Stomach (tissue), 9 donors: Measurements from ENCODE around the gene DEDD. TPM values are rescaled to one million over a fixed set of nuclear protein-coding genes. Genes with fewer than 3 reads are reported as not detected.

Experiments
- DNase-seq, 2 donors: peaks; one replicate each; pipeline versions ENCODE4 v3.0.0 to v3.0.0-alpha.2; 2013 to 2019
- H3K27ac ChIP-seq, 5 donors: fragments of 200-600 bp in 4 of 5; sonication (generic) in 4 of 5; one replicate each; pipeline ENCODE4 v1.5.1; 2013 to 2019; ENCODE audit warnings: mild to moderate bottlenecking in 1 of 5, moderate library complexity in 1 of 5
- H3K27me3 ChIP-seq, 3 donors: fragments of 200-600 bp; sonication (generic); one replicate each; pipeline ENCODE4 v1.5.1; 2017 to 2019; ENCODE audit warnings: mixed run types in 1 of 3
- H3K36me3 ChIP-seq, 4 donors: fragments of 200-600 bp; sonication (generic); 1 replicate in 3 of 4; 2 replicates in 1 of 4; pipeline ENCODE4 v1.5.1; 2016 to 2019
- H3K4me1 ChIP-seq, 4 donors: fragments of 200-600 bp; sonication (generic); one replicate each; pipeline ENCODE4 v1.5.1; 2016 to 2019
- H3K4me3 ChIP-seq, 4 donors: fragments of 200-600 bp; sonication (generic) in 3 of 4; one replicate each; pipeline ENCODE4 v1.5.1; 2016 to 2019; ENCODE audit warnings: mild to moderate bottlenecking in 1 of 4
- H3K9me3 ChIP-seq, 4 donors: fragments of 200-600 bp; sonication (generic); one replicate each; pipeline ENCODE4 v1.5.1; 2016 to 2019
- EP300 ChIP-seq: sonication (generic); formaldehyde crosslinking; IDR thresholded peaks from one replicate; pipeline ENCODE4 v1.6.1; 2017; ENCODE audit warnings: antibody characterized with exemption
- POLR2A ChIP-seq, 4 donors: fragments of 450-650 bp; IDR thresholded peaks; one replicate each; pipeline ENCODE4 v1.6.1; 2016; ENCODE audit warnings: antibody characterized with exemption in 4 of 4, control low read depth in 2 of 4, mild to moderate bottlenecking in 1 of 4, moderate library complexity in 1 of 4
- POLR2AphosphoS5 ChIP-seq, 3 donors: sonication (generic); formaldehyde crosslinking; IDR thresholded peaks; one replicate each; pipeline ENCODE4 v1.6.1; 2016; ENCODE audit warnings: antibody characterized with exemption in 3 of 3
- WGBS, 5 donors: extraction: QIAGEN DNeasy Blood & Tissue Kit in 3 of 5; methylation state at CpG; one replicate each; pipeline versions ENCODE4 v1.1.5 to v1.1.7; 2013 to 2018; 5-methylcytosine and 5-hydroxymethylcytosine counted together
- intact Hi-C: fragments of 100-400 bp; cut with DNase I; formaldehyde crosslinking; loops from one replicate; pipeline ENCODE4 v1.15.1; 2023; ENCODE audit warnings: low total_unique reads
- polyA plus RNA-seq, 3 donors: library from polyadenylated mRNA; stranded (reverse); fragments of 200-250 nt; gene quantifications; one replicate each; pipeline ENCODE4 v1.2.3, GENCODE V29; 2013
- total RNA-seq, 5 donors: library from RNA; depleted of rRNA; stranded (reverse); fragments of >200 nt; gene quantifications; one replicate each; pipeline versions ENCODE4 v1.1.0 to v1.2.3, GENCODE V29; 2014 to 2016
- TF ChIP-seq, protein P1 (sequence below), 7 experiments: fragments of 450-650 bp in 4 of 7; fragments of 200-600 bp in 3 of 7; sonication (generic) in 3 of 7; IDR thresholded peaks; one replicate each; pipeline ENCODE4 v1.5.1; 2016 to 2019; ENCODE audit warnings: antibody characterized with exemption in 7 of 7, control low read depth in 2 of 7, mild to moderate bottlenecking in 1 of 7
- donor health status: healthy with polysubstance abuse.
- donor health status: Bipolar disorder and iron deficiency.
- donor health status: healthy.

DEDD gene
- total and polyA plus RNA-seq, 8 donors: 2.3 to 35.9 (median 17.6) TPM

DNA sequence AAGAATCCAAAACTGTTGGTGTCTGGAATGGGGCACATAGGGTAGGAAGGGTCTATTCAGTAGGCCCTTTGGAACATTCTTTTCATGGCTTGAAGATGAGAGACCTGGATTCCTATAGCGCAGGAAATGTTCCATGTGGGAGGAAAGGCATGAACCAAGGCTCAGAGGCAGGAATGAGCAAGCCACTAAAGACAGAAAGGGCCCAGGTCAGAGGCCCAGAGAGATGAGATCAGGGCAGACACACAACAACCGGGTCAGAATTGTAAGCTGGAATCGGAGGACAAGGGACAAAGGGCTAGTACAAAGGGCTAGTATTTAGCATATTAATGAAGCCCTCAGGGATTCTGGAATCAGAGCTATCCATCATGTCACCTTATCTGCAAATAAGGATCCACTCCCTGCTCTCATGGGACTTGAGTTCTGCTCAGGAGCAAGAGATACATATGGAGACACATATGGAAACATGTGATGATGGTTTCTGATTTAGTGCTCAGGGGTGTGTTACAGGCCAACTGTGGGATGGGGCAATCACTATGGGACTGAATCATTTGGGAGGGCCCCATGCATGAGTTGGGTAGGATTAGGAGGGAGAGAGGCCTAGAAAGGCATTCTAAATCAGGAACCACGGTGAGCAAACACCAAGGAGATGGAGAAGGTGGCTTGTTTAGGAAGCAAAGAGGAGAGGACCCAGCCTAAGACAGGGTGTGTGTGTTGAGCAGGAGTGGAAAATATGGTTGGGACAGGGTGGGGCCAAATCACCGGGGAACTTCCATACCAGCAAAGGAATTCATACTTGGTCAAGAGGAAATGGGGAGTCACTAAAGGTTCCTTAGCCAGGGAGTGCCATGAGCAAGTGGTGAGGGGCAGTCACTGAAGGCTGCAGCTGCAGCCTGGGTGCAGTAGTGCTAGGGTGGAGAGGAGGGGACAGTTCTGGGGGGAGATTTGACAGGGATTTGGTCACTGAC is 51.7 kb downstream of the DEDD start:
- TF ChIP-seq POLR2AphosphoS5 (IDR thresholded peaks at IDR 0.05): no peak
- TF ChIP-seq EP300: no peak
- TF ChIP-seq, protein P1, sequence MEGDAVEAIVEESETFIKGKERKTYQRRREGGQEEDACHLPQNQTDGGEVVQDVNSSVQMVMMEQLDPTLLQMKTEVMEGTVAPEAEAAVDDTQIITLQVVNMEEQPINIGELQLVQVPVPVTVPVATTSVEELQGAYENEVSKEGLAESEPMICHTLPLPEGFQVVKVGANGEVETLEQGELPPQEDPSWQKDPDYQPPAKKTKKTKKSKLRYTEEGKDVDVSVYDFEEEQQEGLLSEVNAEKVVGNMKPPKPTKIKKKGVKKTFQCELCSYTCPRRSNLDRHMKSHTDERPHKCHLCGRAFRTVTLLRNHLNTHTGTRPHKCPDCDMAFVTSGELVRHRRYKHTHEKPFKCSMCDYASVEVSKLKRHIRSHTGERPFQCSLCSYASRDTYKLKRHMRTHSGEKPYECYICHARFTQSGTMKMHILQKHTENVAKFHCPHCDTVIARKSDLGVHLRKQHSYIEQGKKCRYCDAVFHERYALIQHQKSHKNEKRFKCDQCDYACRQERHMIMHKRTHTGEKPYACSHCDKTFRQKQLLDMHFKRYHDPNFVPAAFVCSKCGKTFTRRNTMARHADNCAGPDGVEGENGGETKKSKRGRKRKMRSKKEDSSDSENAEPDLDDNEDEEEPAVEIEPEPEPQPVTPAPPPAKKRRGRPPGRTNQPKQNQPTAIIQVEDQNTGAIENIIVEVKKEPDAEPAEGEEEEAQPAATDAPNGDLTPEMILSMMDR (IDR thresholded peaks at IDR 0.05): no peak
- TF ChIP-seq POLR2A (IDR thresholded peaks at IDR 0.05): no peak
- peaks cover 0 to 22% (median 4%) of the 10 kb centered on the region in 4 donors for H3K36me3 ChIP-seq
- H3K4me1 ChIP-seq: peaks cover 0 to 42% (median 26%) of the 10 kb centered on the region in 4 donors
- H3K27me3 ChIP-seq: peaks cover 0 to 4% (median 0%) of the 10 kb centered on the region in 3 donors
- no peak overlapping the region for H3K4me3 ChIP-seq
- intact Hi-C loops: no loop called here
- H3K9me3 ChIP-seq: no peaks in the 10 kb centered on the region
- WGBS, 5 donors: 73 to 84% (median 78%) methylated on average over 5 of the region's 5 CpGs
- H3K27ac ChIP-seq: peak overlapping the region in 2 of 5 donors; percentile 4 to 17
- DNase-seq: no peak

DNA sequence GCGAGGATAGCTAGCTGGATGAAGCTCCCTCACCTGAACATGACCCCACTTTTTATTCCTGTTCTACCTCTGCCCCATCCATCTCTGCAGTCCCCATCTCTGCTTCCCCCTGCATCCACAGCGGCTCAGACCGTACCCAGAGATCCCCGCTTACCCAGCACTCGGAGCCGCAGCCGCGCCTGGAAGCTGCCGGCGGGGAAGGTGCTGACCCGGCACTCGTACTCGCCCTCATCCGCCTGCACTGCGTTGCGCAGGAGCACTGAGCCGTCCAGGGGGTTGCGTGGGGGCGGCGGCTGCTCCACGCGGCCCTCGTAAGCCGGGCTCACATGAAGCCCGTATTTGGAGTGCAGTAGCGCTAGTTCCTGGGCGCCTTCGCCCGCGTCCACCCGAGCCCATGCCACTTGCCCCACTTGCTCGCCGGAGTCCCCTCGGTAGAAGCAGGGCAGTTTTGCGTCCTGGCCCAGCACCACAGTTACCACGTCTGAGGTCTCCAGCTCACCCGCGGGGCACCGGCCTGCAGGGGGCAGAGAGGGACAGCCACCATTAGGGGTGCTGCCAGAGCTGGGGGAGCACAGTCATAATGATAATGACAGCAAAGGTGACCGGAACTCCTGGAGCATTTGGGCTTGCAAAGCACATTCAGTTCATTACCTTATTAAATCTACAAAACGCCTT is 52.9 kb downstream of the DEDD start:
- DNase-seq: no peak
- Histone ChIP-seq H3K4me1 (peaks cover 0 to 30% (median 19%) of the 10 kb centered on the region in 4 donors), H3K36me3 (peaks cover 0 to 26% (median 8%) of the 10 kb centered on the region in 4 donors), H3K4me3 (no peak overlapping the region), H3K27me3 (peaks cover 0 to 4% (median 0%) of the 10 kb centered on the region in 3 donors), H3K9me3 (no peaks in the 10 kb centered on the region), H3K27ac (no peak overlapping the region)
- TF ChIP-seq EP300: no peak
- TF ChIP-seq, protein P1 (IDR thresholded peaks at IDR 0.05): no peak
- no peak for TF ChIP-seq POLR2AphosphoS5 (IDR thresholded peaks at IDR 0.05)
- TF ChIP-seq POLR2A (IDR thresholded peaks at IDR 0.05): no peak
- intact Hi-C loops: no loop called here
- WGBS, 5 donors: 66 to 84% (median 75%) methylated on average over 27 to 41 of the region's 41 CpGs

DNA sequence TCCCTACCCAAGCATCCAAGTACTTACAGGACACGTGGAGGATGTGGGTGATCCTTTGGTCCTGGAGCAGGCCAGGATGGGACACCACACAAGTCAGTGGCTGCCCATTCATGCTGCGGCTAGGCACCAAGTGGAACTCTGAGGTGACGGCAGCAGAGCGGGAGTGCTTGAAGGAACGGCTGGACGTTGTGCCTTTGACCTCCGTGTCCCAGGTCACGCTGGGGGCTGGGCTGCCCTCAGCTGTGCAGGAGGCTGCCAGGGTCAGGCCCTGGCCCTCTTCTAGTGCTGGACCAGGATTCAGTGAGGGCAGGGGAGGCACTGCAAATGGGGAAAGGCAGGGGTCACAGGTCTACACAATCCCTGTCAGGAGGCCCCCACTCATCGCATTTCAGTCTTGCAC is 55.0 kb downstream of the DEDD start:
- H3K9me3 ChIP-seq: no peaks in the 10 kb centered on the region
- TF ChIP-seq, protein P1 (IDR thresholded peaks at IDR 0.05): no peak
- TF ChIP-seq EP300 (no peak), POLR2A (IDR thresholded peaks at IDR 0.05) (no peak), POLR2AphosphoS5 (IDR thresholded peaks at IDR 0.05) (no peak)
- 81 to 100% (median 84%) methylated on average over 1 to 9 of the region's 9 CpGs for WGBS, 5 donors

DNA sequence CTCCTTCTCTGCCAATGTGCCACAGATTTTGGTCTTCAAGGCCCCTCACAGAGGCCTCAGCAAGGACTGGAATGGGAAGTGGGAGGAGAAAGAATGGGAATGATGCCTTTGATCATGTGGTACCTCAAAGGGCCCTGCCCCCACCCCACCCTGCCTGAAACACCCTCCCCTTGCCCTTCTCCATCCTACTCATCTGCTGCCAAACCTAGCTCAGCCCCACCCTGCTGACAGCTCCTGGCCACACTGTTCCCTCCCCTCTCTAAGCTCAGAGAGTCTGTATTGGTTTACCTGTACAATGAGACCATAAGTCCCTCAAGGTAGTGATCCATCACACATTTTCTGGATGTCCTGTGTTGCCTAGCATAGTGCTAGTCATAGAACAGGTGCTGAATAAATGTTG is 56.1 kb downstream of the DEDD start:
- H3K4me1 ChIP-seq: no peaks in the 10 kb centered on the region
- intact Hi-C loops: no loop called here
- DNase-seq: no peak

More for the DNA sequence above, 55.0 kb downstream of the DEDD start:
- DNase-seq: no peak
- Histone ChIP-seq H3K4me3 (no peak overlapping the region), H3K27ac (no peak overlapping the region), H3K4me1 (peaks cover 0 to 9% (median 4%) of the 10 kb centered on the region in 4 donors), H3K36me3 (peaks cover 0 to 41% (median 13%) of the 10 kb centered on the region in 4 donors), H3K27me3 (peaks cover 0 to 4% (median 0%) of the 10 kb centered on the region in 3 donors)
- intact Hi-C loops: no loop called here

More for the DNA sequence above, 56.1 kb downstream of the DEDD start:
- Histone ChIP-seq H3K9me3 (no peaks in the 10 kb centered on the region), H3K36me3 (peaks cover 0 to 44% (median 13%) of the 10 kb centered on the region in 4 donors), H3K4me3 (no peak overlapping the region), H3K27me3 (peaks cover 0 to 4% (median 0%) of the 10 kb centered on the region in 3 donors), H3K27ac (no peak overlapping the region)
- TF ChIP-seq EP300: no peak
- TF ChIP-seq POLR2A (IDR thresholded peaks at IDR 0.05): no peak
- TF ChIP-seq POLR2AphosphoS5 (IDR thresholded peaks at IDR 0.05): no peak
- TF ChIP-seq, protein P1 (IDR thresholded peaks at IDR 0.05): no peak
